Muscle of leg (tissue), 11 donors: ENCODE measurements around the gene TRIM7. TPM values are rescaled to one million over a fixed set of nuclear protein-coding genes. Genes with fewer than 3 reads are reported as not detected.
"Not testable (repeated sequence)": the region's sequence is repeated elsewhere in the genome, so short reads cannot be mapped to it uniquely, and the experiment has no call there.

Experiments used
- DNase-seq: peaks from one replicate; pipeline ENCODE4 v3.0.0; 2013
- H3K27ac ChIP-seq: one replicate; pipeline ENCODE4 v1.5.1; 2013; ENCODE audit warnings: mild to moderate bottlenecking, low read length, control low read depth
- H3K27me3 ChIP-seq: one replicate; pipeline ENCODE4 v1.6.1; 2013; ENCODE audit warnings: low read length; ENCODE audit not compliant: control insufficient read depth, insufficient read depth
- H3K36me3 ChIP-seq: one replicate; pipeline ENCODE4 v1.6.1; 2013; ENCODE audit warnings: low read length; ENCODE audit not compliant: control insufficient read depth, insufficient read depth
- H3K4me1 ChIP-seq: one replicate; pipeline ENCODE4 v1.6.1; 2013; ENCODE audit warnings: low read length; ENCODE audit not compliant: control insufficient read depth, insufficient read depth
- H3K4me3 ChIP-seq: one replicate; pipeline ENCODE4 v1.5.1; 2013; ENCODE audit warnings: low read length, control low read depth
- H3K9me3 ChIP-seq: replicated peaks from 2 replicates; pipeline ENCODE4 v1.6.1; 2013; ENCODE audit warnings: low read depth, low read length; ENCODE audit not compliant: control insufficient read depth
- WGBS: methylation state at CpG from one replicate; pipeline ENCODE4 v1.1.5; 2013; ENCODE audit warnings: missing lambda C conversion rate; ENCODE audit not compliant: insufficient coverage; 5-methylcytosine and 5-hydroxymethylcytosine counted together
- polyA plus RNA-seq, 8 donors: library from polyadenylated mRNA; unstranded; fragments of 120-200 nt; gene quantifications; one replicate each; pipeline versions ENCODE4 v1.2.1 to v1.2.3, GENCODE V29; 2013; ENCODE audit warnings: inconsistent platforms in 1 of 8, low replicate concordance in 1 of 8; ENCODE audit not compliant: insufficient read length in 8 of 8, insufficient read depth in 1 of 8
- total RNA-seq: library from RNA; stranded (reverse); fragments of 120-200 nt; gene quantifications from one replicate; pipeline ENCODE4 v1.2.4, GENCODE V29; 2013

TRIM7 gene
- total and polyA plus RNA-seq, 9 donors: 7.7 to 22.0 (median 15.0) TPM

DNA sequence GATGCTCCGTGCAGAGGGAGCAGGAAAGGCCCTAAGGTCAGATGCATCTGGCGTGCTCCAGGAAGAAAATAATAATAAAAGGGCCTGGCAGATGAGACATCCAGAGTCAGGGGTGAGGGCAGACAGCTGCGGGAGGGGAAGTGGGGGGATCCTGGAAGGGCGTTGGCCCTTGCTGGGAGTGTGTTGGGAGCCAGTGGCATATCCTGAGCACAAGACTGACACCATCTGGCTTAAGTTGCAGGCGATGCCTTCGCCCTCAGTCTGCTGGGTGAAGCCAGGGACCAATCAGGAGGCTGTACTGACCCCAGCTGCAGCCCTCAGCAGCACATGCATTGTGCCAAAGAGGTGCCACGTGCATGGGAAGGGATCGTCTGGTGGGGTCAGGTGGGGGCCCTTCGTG lies 53.9 kb downstream of the TRIM7 start:
- Histone ChIP-seq H3K27me3 (peaks cover 2% of the 10 kb centered on the region), H3K4me3 (no peak overlapping the region), H3K4me1 (peaks cover 2% of the 10 kb centered on the region), H3K9me3 (no peaks in the 10 kb centered on the region), H3K36me3 (no peaks in the 10 kb centered on the region), H3K27ac (no peak overlapping the region)
- no peak for DNase-seq
- 26% methylated on average over 9 of the region's 9 CpGs for WGBS

DNA sequence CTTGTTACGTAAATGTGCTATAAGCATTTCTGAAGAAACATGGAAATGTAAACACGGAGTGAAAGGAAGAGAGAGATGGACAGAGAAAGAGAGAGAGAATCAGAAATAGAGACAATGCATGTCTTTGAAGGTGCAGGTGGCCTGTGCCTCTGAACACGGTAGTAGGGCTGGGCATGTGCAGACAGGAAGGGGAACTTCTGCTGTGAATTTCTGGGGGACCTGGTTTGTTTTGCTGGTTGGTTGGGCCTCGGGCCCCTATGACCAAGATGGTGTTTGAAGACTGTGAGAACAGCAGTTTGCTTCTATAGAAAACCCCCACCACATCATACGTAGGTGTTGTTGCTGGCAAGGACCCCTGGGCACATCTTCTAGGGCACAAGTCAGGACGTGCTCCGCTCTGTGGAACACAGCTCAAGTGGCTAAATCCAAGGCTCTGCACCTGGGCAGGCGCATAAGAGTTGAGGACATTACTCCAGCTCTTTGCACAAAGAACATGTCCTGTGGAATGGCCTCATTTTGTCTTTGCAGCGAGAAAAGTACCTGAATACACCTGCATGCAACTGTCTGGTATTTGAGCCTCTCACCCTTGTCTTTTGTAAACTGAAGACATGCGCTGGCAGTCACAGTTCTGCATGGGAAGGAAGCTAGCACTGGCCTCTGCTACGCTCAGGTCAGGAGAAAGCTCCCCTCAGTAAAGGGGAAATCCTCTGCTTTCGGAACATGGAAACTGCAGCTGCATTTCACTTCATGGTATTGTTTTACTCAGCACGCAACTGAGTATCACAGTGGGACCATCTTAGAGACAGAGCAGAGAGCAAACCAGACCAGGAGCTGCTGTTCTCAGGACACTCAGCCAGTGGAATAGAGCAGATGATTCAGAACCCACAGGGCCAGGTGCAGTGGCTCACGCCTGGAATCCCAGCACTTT lies 54.9 kb downstream of the TRIM7 start:
- peaks cover 2% of the 10 kb centered on the region for H3K4me1 ChIP-seq
- H3K36me3 ChIP-seq: no peaks in the 10 kb centered on the region
- H3K4me3 ChIP-seq: no peak overlapping the region
- DNase-seq: peak; percentile 23
- H3K27ac ChIP-seq: no peak overlapping the region
- peaks cover 2% of the 10 kb centered on the region for H3K27me3 ChIP-seq
- no peaks in the 10 kb centered on the region for H3K9me3 ChIP-seq
- 60% methylated on average over 13 of the region's 14 CpGs for WGBS

DNA sequence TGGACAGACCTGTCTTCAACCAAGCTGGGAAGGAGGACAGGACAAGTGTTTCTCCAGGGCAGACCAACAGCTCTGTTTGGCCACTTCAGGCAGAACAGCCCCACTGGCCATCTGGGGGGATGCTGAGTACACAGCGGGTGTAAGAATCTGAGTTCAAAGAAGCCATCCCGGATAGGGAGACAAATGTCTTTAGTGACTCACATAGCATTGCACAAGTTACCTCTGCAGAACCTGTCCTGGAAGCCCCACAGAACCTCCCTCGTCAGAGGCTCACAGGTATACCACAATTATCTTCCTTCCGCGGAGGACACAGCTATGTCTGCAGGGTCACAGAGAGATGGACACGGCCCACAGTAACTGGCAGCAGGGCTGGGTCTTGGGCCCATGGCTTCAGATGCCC lies 55.6 kb downstream of the TRIM7 start:
- Histone ChIP-seq H3K9me3 (no peaks in the 10 kb centered on the region), H3K4me3 (no peak overlapping the region), H3K36me3 (no peaks in the 10 kb centered on the region), H3K27ac (no peak overlapping the region), H3K4me1 (peaks cover 2% of the 10 kb centered on the region), H3K27me3 (peaks cover 2% of the 10 kb centered on the region)
- no peak for DNase-seq
- WGBS: 89% methylated on average over 5 of the region's 6 CpGs

DNA sequence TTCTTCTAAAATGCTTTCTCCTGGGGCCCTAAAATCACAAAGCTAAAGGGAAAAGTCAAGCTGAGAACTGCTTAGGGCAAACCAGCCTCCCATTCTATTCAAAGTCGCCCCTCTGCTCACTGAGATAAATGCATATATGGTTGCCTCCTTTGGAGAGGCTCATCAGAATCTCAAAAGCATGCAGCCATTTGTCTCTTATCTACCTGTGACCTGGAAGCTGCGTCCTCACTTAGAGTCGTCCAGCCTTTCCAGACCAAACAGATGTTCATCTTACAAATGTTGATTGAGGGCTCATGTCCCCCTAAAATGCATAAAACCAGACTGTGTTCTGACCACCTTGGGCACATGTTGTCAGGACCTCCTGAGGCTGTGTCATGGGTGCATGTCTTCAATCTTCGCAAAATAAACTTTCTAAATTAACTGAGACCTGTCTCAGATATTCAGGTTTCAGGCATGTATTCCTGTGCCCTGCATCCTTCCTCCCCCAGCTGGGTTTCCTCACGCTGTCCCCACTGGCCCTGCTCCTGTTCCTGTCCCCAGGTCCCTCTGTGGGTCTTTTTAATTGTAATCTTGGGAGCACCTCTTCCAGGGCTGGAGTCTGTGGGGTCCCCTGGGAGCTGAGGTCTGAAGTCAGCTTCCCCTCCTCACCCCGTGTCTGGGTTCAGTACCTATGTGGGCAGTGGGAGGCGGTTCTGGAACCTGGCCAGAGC lies 57.9 kb downstream of the TRIM7 start, which contains the start of gene OR2V2:
OR2V2 (plus strand) TSS at position 660 of the 710 bp plus-strand sequence. CDS start 7,357 bp downstream, outside the sequence.
- H3K4me1 ChIP-seq, H3K9me3 ChIP-seq, DNase-seq, H3K27ac ChIP-seq, H3K27me3 ChIP-seq, H3K4me3 ChIP-seq, H3K36me3 ChIP-seq: not testable (repeated sequence)
- WGBS: 42% methylated on average over 4 of the region's 7 CpGs

DNA sequence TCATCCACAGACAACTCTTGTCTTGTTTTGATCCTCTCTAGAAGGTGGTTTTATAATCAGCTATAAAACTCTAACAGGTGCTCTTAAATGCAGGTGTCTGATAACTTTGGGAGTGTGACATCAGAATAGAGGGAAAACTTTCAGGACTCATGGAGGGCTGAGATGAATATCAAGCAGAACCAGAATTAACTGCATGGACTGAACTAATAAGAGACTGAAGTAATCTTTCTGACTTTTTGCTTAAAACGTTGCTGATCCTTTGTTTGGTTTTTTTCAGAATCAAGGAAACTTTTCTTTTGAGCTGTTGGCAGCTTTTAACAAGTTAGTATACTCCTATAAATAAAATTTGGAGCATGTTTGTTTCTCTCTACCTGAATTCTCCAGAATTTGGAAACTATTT lies 59.9 kb downstream of the TRIM7 start:
- WGBS: no CpG with 5 or more reads among the region's 1 CpG
- no peaks in the 10 kb centered on the region for H3K36me3 ChIP-seq
- no peak for DNase-seq
- H3K4me3 ChIP-seq: no peak overlapping the region
- no peak overlapping the region for H3K27ac ChIP-seq
- H3K4me1 ChIP-seq: no peaks in the 10 kb centered on the region
- H3K9me3 ChIP-seq: no peaks in the 10 kb centered on the region
- H3K27me3 ChIP-seq: peaks cover 6% of the 10 kb centered on the region

Other genes with a start within 250 kb of the TRIM7 start
- gene BTNL3, start 216.3 kb downstream of the TRIM7 start, total RNA-seq: not detected
- gene BTNL3, start 216.3 kb downstream of the TRIM7 start, polyA plus RNA-seq: 1 to 10 TPM in 2 of 8 donors, under 1 TPM in 3, not detected in 3; 0.04 to 1.8 (median 0.08) TPM
- gene BTNL9, start 164.9 kb downstream of the TRIM7 start, total RNA-seq: 5.3 TPM
- gene BTNL9, start 164.9 kb downstream of the TRIM7 start, polyA plus RNA-seq: 10 to 100 TPM in 6 of 8 donors, 1 to 10 TPM in 2; 7.2 to 23.6 (median 11.5) TPM
- gene OR2V1, start 74.0 kb downstream of the TRIM7 start, total RNA-seq: not detected
- under 1 TPM in 1 of 8 donors, not detected in 7; 0.08 TPM for gene OR2V1, start 74.0 kb downstream of the TRIM7 start, polyA plus RNA-seq
- gene OR2V2, start 57.6 kb downstream of the TRIM7 start, total RNA-seq: not detected
- not detected for gene OR2V2, start 57.6 kb downstream of the TRIM7 start, polyA plus RNA-seq
- 9.5 TPM for gene TRIM41, start 18.1 kb upstream of the TRIM7 start, total RNA-seq
- 10 to 100 TPM; 16.5 to 21.9 (median 19.3) TPM for gene TRIM41, start 18.1 kb upstream of the TRIM7 start, polyA plus RNA-seq
- gene RACK1, start 38.7 kb upstream of the TRIM7 start, total RNA-seq: 4,768 TPM
- gene RACK1, start 38.7 kb upstream of the TRIM7 start, polyA plus RNA-seq: 1,000 to 10,000 TPM; 3,139 to 3,769 (median 3,395) TPM
- gene TRIM52, start 55.9 kb upstream of the TRIM7 start, total RNA-seq: 8.3 TPM
- 10 to 100 TPM in 6 of 8 donors, 1 to 10 TPM in 2; 8.9 to 20.6 (median 12.4) TPM for gene TRIM52, start 55.9 kb upstream of the TRIM7 start, polyA plus RNA-seq
- not detected for gene OR4F3, start 162.1 kb upstream of the TRIM7 start, total RNA-seq
- gene OR4F3, start 162.1 kb upstream of the TRIM7 start, polyA plus RNA-seq: not detected